DOHH2 (cell line): Measurements from ENCODE around the gene TMTC3.

ENCODE experiments used
- CTCF ChIP-seq: fragments of 200-600 bp; sonication (generic); IDR thresholded peaks from one replicate; pipeline ENCODE4 v1.5.1; 2014; ENCODE audit warnings: antibody characterized with exemption, mild to moderate bottlenecking, low read depth, low read length; ENCODE audit not compliant: poor library complexity, severe bottlenecking
- EZH2phosphoT487 ChIP-seq: fragments of 200-600 bp; sonication (generic); IDR thresholded peaks from 2 replicates; pipeline ENCODE4 v1.6.1; 2017; ENCODE audit warnings: borderline replicate concordance, mild to moderate bottlenecking, antibody characterized with exemption, low read length, moderate library complexity, mixed read lengths

- TF ChIP-seq CTCF (no peak), EZH2phosphoT487 (no peak)
These were observed 28.2 kb upstream of the TMTC3 start for GRCh38 chr12:88113871-88114270.
